PFSK-1 (cell line): ENCODE data around the gene ALS2CL.

ENCODE experiments used
- FOXP2 ChIP-seq: optimal IDR thresholded peaks from 2 replicates; pipeline ENCODE3; 2011; ENCODE audit warnings: borderline replicate concordance, control low read depth, inconsistent platforms; ENCODE audit not compliant: insufficient read depth; ENCODE audit errors: extremely low read length, extremely low read depth
- POLR2AphosphoS5 ChIP-seq: IDR thresholded peaks from 2 replicates; pipeline ENCODE4 v1.6.1; 2012; ENCODE audit warnings: low read depth, mild to moderate bottlenecking, control low read depth, low read length, moderate library complexity
- REST ChIP-seq, 2 experiments: IDR thresholded peaks; 2 replicates each; pipeline versions ENCODE4 v1.6.1 to v1.8.0; 2011 to 2012; ENCODE audit warnings: low read depth in 2 of 2, low read length in 2 of 2, control low read depth in 1 of 2, inconsistent platforms in 1 of 2, mild to moderate bottlenecking in 1 of 2, moderate library complexity in 1 of 2; ENCODE audit not compliant: insufficient read depth in 1 of 2
- SIN3A ChIP-seq: IDR thresholded peaks from 2 replicates; pipeline ENCODE4 v1.6.1; 2012; ENCODE audit warnings: mild to moderate bottlenecking, low read length, moderate library complexity, borderline replicate concordance; ENCODE audit not compliant: insufficient read depth
- TAF1 ChIP-seq: IDR thresholded peaks from 2 replicates; pipeline ENCODE4 v1.6.1; 2012; ENCODE audit warnings: low read length, control low read depth, borderline replicate concordance; ENCODE audit not compliant: insufficient read depth

- TF ChIP-seq REST (IDR thresholded peaks at IDR 0.05; ENCODE audit: insufficient read depth in 1 of 2, low read depth in 2 of 2, low read length in 2 of 2) (no peak), POLR2AphosphoS5 (no peak), TAF1 (no peak), FOXP2 (no peak), SIN3A (no peak)
These were observed 26.3 kb upstream of the ALS2CL start for GRCh38 chr3:46719735-46720271.
